GM12892 (cell line): ENCODE data around the gene DLGAP1.

Experiments
- POLR2A ChIP-seq: IDR thresholded peaks from 2 replicates; pipeline ENCODE4 v1.6.1; 2011; ENCODE audit warnings: low read depth, low read length, control low read depth
- POLR2AphosphoS5 ChIP-seq: IDR thresholded peaks from 2 replicates; pipeline ENCODE4 v1.6.1; 2011; ENCODE audit warnings: low read depth, low read length, control low read depth
- TAF1 ChIP-seq: IDR thresholded peaks from 2 replicates; pipeline ENCODE4 v1.6.1; 2011; ENCODE audit warnings: low read depth, mild to moderate bottlenecking, control low read depth, low read length, borderline replicate concordance

GRCh38 chr18:4384932-4385331, 70.2 kb downstream of the DLGAP1 start:
- TF ChIP-seq POLR2AphosphoS5: no peak
- no peak for TF ChIP-seq TAF1
- no peak for TF ChIP-seq POLR2A
